Measurements from ENCODE around the gene CNGA3. TPM values are rescaled to one million over a fixed set of nuclear protein-coding genes. Genes with fewer than 3 reads are reported as not detected.
A peak's percentile ranks its signal among the peaks of the same experiment; 100 is the strongest.
"Not testable (repeated sequence)": the region's sequence is repeated elsewhere in the genome, so short reads cannot be mapped to it uniquely, and the experiment has no call there.

CNGA3 gene
- polyA plus RNA-seq, 2 of the 4 experiments (the other 2 are of a cell fraction), result not detected

- ChIA-PET POLR2A (no interaction called here), CTCF (interaction anchor here (1.2 kb wide), 1 partner anchor 22 kb away, joined by 3 read pairs; no protein-coding TSS in a partner anchor)
- Histone ChIP-seq H3K27ac (no peak overlapping the region; a peak in 2 of 6 replicates), H3K9me3 (0 out of 3 replicates have a peak, but pooled peaks cover 5% of the 10 kb centered on the region), H3K4me3 (no peak overlapping the region), H3K4me2 (no peak overlapping the region), H3K4me1 (peaks cover 26% of the 10 kb centered on the region)
- no peak for FAIRE-seq
- no peak for TF ChIP-seq HEYL (CRISPR knock-in tag; IDR thresholded peaks at IDR 0.05)
- no peak for TF ChIP-seq MAZ (IDR thresholded peaks at IDR 0.05; ENCODE audit: borderline replicate concordance, low read depth, low read length)
- TF ChIP-seq KDM5A (IDR thresholded peaks at IDR 0.05), result no peak
- TF ChIP-seq ZNF302 (CRISPR knock-in tag; IDR thresholded peaks at IDR 0.05), result no peak
- TF ChIP-seq ZFP36 (IDR thresholded peaks at IDR 0.05; ENCODE audit: borderline replicate concordance, partially characterized antibody), result no peak
- no peak for TF ChIP-seq HDAC2 (IDR thresholded peaks at IDR 0.05)
- DNase-seq (ENCODE audit: low read depth in 1 of 2, low spot score in 1 of 2), result no peak
- ATAC-seq, result no peak
- WGBS (ENCODE audit: missing lambda C conversion rate), result 27% methylated on average over 3 of the region's 3 CpGs
Measured at GRCh38 chr2:98434492-98434891, 88.2 kb downstream of the CNGA3 start.

GRCh38 chr2:98435670-98436069, 89.4 kb downstream of the CNGA3 start:
- DNase-seq (ENCODE audit: low read depth in 1 of 2, low spot score in 1 of 2) (peak in 1 of 2 experiments; percentile 64), ATAC-seq (peak in 1 of 2 experiments; percentile 62; a peak in 3 of 6 replicates)
- H3K4me3 ChIP-seq, POLR2A ChIA-PET, H3K9me3 ChIP-seq, FAIRE-seq: not testable (repeated sequence)
- Histone ChIP-seq H3K4me1 (peaks cover 26% of the 10 kb centered on the region), H3K4me2 (peak overlapping the region; percentile 74), H3K27ac (peak overlapping the region; percentile 46 to 66)
- 32% methylated on average over 4 of the region's 4 CpGs for WGBS (ENCODE audit: missing lambda C conversion rate)
- CTCF ChIA-PET, result interaction anchor here (1.4 to 1.8 kb wide), 2 partner anchors 10 to 15 kb away, joined by 3 to 4 read pairs; no protein-coding TSS in a partner anchor

GRCh38 chr2:98436734-98437133, 90.5 kb downstream of the CNGA3 start:
- H3K4me3 ChIP-seq, result no peak overlapping the region
- peak overlapping the region; percentile 46 to 66; a peak in 5 of 6 replicates for H3K27ac ChIP-seq
- FAIRE-seq (no peak), DNase-seq (ENCODE audit: low read depth in 1 of 2, low spot score in 1 of 2) (peak in 1 of 2 experiments; percentile 47), ATAC-seq (peak; percentile 90 to 91)
- H3K9me3 ChIP-seq, result 0 out of 3 replicates have a peak, but pooled peaks cover 5% of the 10 kb centered on the region
- peaks cover 26% of the 10 kb centered on the region for H3K4me1 ChIP-seq
- TF ChIP-seq JUNB (IDR thresholded peaks at IDR 0.05) (no peak), HMGXB4 (CRISPR knock-in tag; IDR thresholded peaks at IDR 0.05; ENCODE audit: borderline replicate concordance) (no peak)
- ChIA-PET POLR2A (no interaction called here), CTCF (interaction anchor here (0.6 to 1.8 kb wide), 2 partner anchors 8 to 14 kb away, joined by 3 to 4 read pairs; no protein-coding TSS in a partner anchor)
- 64% methylated on average over 4 of the region's 4 CpGs for WGBS (ENCODE audit: missing lambda C conversion rate)
- H3K4me2 ChIP-seq, result peak overlapping the region; percentile 40

GRCh38 chr2:98438190-98439133, 92.2 kb downstream of the CNGA3 start:
- 72% methylated on average over 1 of the region's 1 CpG for WGBS (ENCODE audit: missing lambda C conversion rate)
- no peak overlapping the region for H3K4me2 ChIP-seq

More at GRCh38 chr2:98438190-98439133, 92.2 kb downstream of the CNGA3 start:
- peaks cover 26% of the 10 kb centered on the region for H3K4me1 ChIP-seq
- no peak overlapping the region for H3K27ac ChIP-seq
- no peak for TF ChIP-seq RCOR1 (IDR thresholded peaks at IDR 0.05; ENCODE audit: low read depth, low read length)
- TF ChIP-seq JUNB (IDR thresholded peaks at IDR 0.05), result no peak
- TF ChIP-seq HOXA7 (CRISPR knock-in tag; IDR thresholded peaks at IDR 0.05), result no peak
- no peak for TF ChIP-seq SMC3 (IDR thresholded peaks at IDR 0.05)
- TF ChIP-seq HMGXB4 (CRISPR knock-in tag; IDR thresholded peaks at IDR 0.05; ENCODE audit: borderline replicate concordance), result no peak
- TF ChIP-seq HOXB13 (CRISPR knock-in tag; IDR thresholded peaks at IDR 0.05; ENCODE audit: low read depth), result no peak
- TF ChIP-seq TP53 (CRISPR knock-in tag; IDR thresholded peaks at IDR 0.05), result no peak
- no peak for TF ChIP-seq USF2 (IDR thresholded peaks at IDR 0.05)
- TF ChIP-seq PBX3 (IDR thresholded peaks at IDR 0.05), result no peak
- TF ChIP-seq MYC (IDR thresholded peaks at IDR 0.05; ENCODE audit: borderline replicate concordance, low read length), result no peak
- CTCF ChIA-PET, result no interaction called here
- FAIRE-seq, result no peak
- no peak overlapping the region for H3K4me3 ChIP-seq
- POLR2A ChIA-PET, result no interaction called here
- no peak for DNase-seq (ENCODE audit: low read depth in 1 of 2, low spot score in 1 of 2)
- no peak for ATAC-seq
- 0 out of 3 replicates have a peak, but pooled peaks cover 5% of the 10 kb centered on the region for H3K9me3 ChIP-seq
